Smooth muscle cell (in vitro differentiated cells): ENCODE measurements around the gene TSPAN31. TPM values are rescaled to one million over a fixed set of nuclear protein-coding genes. Genes with fewer than 3 reads are reported as not detected.

Experiments
- DNase-seq: peaks from one replicate; lab custom pipeline; 2025; ENCODE audit not compliant: unreplicated experiment; lab: John Stamatoyannopoulos, UW
- H2AFZ ChIP-seq: fragments of 200-600 bp; sonication (generic); 2 replicates; pipeline ENCODE4 v1.6.0; 2016; ENCODE audit warnings: antibody characterized with exemption, low read depth, mild to moderate bottlenecking
- H3F3A ChIP-seq: fragments of 200-600 bp; sonication (generic); 2 replicates; pipeline ENCODE4 v1.6.0; 2017; ENCODE audit warnings: antibody characterized with exemption, low read depth
- H3K27ac ChIP-seq: fragments of 200-600 bp; sonication (generic); 2 replicates; pipeline ENCODE4 v1.5.1; 2016; ENCODE audit warnings: low read depth, mild to moderate bottlenecking
- H3K27me3 ChIP-seq: fragments of 200-600 bp; sonication (generic); 2 replicates; pipeline ENCODE4 v1.6.1; 2016; ENCODE audit warnings: low read depth, mild to moderate bottlenecking
- H3K36me3 ChIP-seq: fragments of 200-600 bp; sonication (generic); 2 replicates; pipeline ENCODE4 v1.5.1; 2016; ENCODE audit warnings: low read depth
- H3K4me1 ChIP-seq: fragments of 200-600 bp; sonication (generic); 2 replicates; pipeline ENCODE4 v1.5.1; 2016; ENCODE audit warnings: low read depth
- H3K4me2 ChIP-seq: fragments of 200-600 bp; sonication (generic); 2 replicates; pipeline ENCODE4 v1.6.0; 2016; ENCODE audit warnings: mild to moderate bottlenecking
- H3K4me3 ChIP-seq: fragments of 200-600 bp; sonication (generic); 2 replicates; pipeline ENCODE4 v1.5.1; 2016; ENCODE audit warnings: mild to moderate bottlenecking
- H3K79me2 ChIP-seq: fragments of 200-600 bp; sonication (generic); 2 replicates; pipeline ENCODE4 v1.6.0; 2016; ENCODE audit warnings: low read depth, mild to moderate bottlenecking
- H3K9ac ChIP-seq: fragments of 200-600 bp; sonication (generic); 2 replicates; pipeline ENCODE4 v1.6.0; 2016; ENCODE audit warnings: low read depth
- H3K9me3 ChIP-seq: fragments of 200-600 bp; sonication (generic); replicated peaks from 2 replicates; pipeline ENCODE4 v1.5.1; 2016; ENCODE audit warnings: low read depth
- H4K20me1 ChIP-seq: fragments of 200-600 bp; sonication (generic); 2 replicates; pipeline ENCODE4 v1.6.0; 2016; ENCODE audit warnings: low read depth
- CTCF ChIP-seq: fragments of 200-600 bp; sonication (generic); IDR thresholded peaks from 2 replicates; pipeline ENCODE4 v1.5.1; 2017; ENCODE audit warnings: borderline replicate concordance, mild to moderate bottlenecking, antibody characterized with exemption; ENCODE audit not compliant: insufficient read depth, poor library complexity, severe bottlenecking
- WGBS: methylation state at CpG from one replicate; pipeline ENCODE4 v1.1.7; 2016; ENCODE audit warnings: low lambda C conversion rate; 5-methylcytosine and 5-hydroxymethylcytosine counted together
- polyA plus RNA-seq: library from polyadenylated mRNA; unstranded; fragments of >200 nt; fragmentation: Nextera tagmentation; extraction: Ambion mirVana; gene quantifications from 2 replicates; pipeline ENCODE4 v1.2.1, GENCODE V29; 2016
- total RNA-seq: library from RNA; depleted of rRNA; stranded (reverse); fragments of >200 nt; gene quantifications from 2 replicates; pipeline ENCODE4 v1.2.3, GENCODE V29; 2014

The TSPAN31 gene
- total and polyA plus RNA-seq, 2 experiments from 2014 or later, result 55.1 to 68.0 TPM

GRCh38 chr12:57745485-57745881, 644 bp downstream of the TSPAN31 start:
- Histone ChIP-seq H3K4me2 (peak overlapping the region; percentile 86), H3K36me3 (no peaks in the 10 kb centered on the region), H2AFZ (no peak overlapping the region), H3K9ac (peak overlapping the region; percentile 96), H3K27ac (peak overlapping the region; percentile 92), H4K20me1 (no peaks in the 10 kb centered on the region), H3F3A (peaks cover 18% of the 10 kb centered on the region), H3K9me3 (no peaks in the 10 kb centered on the region), H3K79me2 (peaks cover 12% of the 10 kb centered on the region), H3K27me3 (peaks cover 27% of the 10 kb centered on the region), H3K4me3 (peak overlapping the region; percentile 73), H3K4me1 (peaks cover 8% of the 10 kb centered on the region)
- TF ChIP-seq CTCF, result no peak
- 69% methylated on average over 7 of the region's 8 CpGs for WGBS
- DNase-seq, result no peak

- H3K27me3 ChIP-seq, result peaks cover 22% of the 10 kb centered on the region
- no peak overlapping the region for H2AFZ ChIP-seq
- WGBS, result 96% methylated on average over 3 of the region's 3 CpGs
- DNase-seq, result no peak
- peaks cover 18% of the 10 kb centered on the region for H3F3A ChIP-seq
- TF ChIP-seq CTCF, result no peak
- peaks cover 8% of the 10 kb centered on the region for H3K4me1 ChIP-seq
- H3K4me2 ChIP-seq, result peak overlapping the region; percentile 86
- no peaks in the 10 kb centered on the region for H3K9me3 ChIP-seq
- peak overlapping the region; percentile 92 for H3K27ac ChIP-seq
- peak overlapping the region; percentile 73 for H3K4me3 ChIP-seq
- no peaks in the 10 kb centered on the region for H3K36me3 ChIP-seq
- H4K20me1 ChIP-seq, result no peaks in the 10 kb centered on the region
- H3K9ac ChIP-seq, result no peak overlapping the region
- H3K79me2 ChIP-seq, result peaks cover 17% of the 10 kb centered on the region
Observed at GRCh38 chr12:57746025-57746424, 1.2 kb downstream of the TSPAN31 start.

- H3K4me3 ChIP-seq, result no peak overlapping the region
- H3K27me3 ChIP-seq, result peaks cover 6% of the 10 kb centered on the region
- no peak overlapping the region for H3K9ac ChIP-seq
- H3F3A ChIP-seq, result peaks cover 22% of the 10 kb centered on the region
- no peak for TF ChIP-seq CTCF
- no peak overlapping the region for H2AFZ ChIP-seq
- H4K20me1 ChIP-seq, result no peaks in the 10 kb centered on the region
- 96% methylated on average over 5 of the region's 5 CpGs for WGBS
- DNase-seq, result no peak
- H3K36me3 ChIP-seq, result no peaks in the 10 kb centered on the region
- H3K9me3 ChIP-seq, result no peaks in the 10 kb centered on the region
- H3K4me2 ChIP-seq, result no peak overlapping the region
- peaks cover 23% of the 10 kb centered on the region for H3K79me2 ChIP-seq
- no peak overlapping the region for H3K27ac ChIP-seq
- H3K4me1 ChIP-seq, result peaks cover 19% of the 10 kb centered on the region
Observed at GRCh38 chr12:57749061-57749460, 4.2 kb downstream of the TSPAN31 start.
